Body of pancreas (tissue), 4 donors: ENCODE data around the gene TTC9C. TPM values are rescaled to one million over a fixed set of nuclear protein-coding genes. Genes with fewer than 3 reads are reported as not detected.
A peak's percentile ranks its signal among the peaks of the same experiment; 100 is the strongest.

ENCODE experiments used
- ATAC-seq: fragments of 150-250 bp; one replicate; pipeline ENCODE4 v1.9.1; 2016
- DNase-seq, 4 donors: peaks; one replicate each; pipeline ENCODE4 v3.0.0-alpha.2; 2019
- H3K27ac ChIP-seq, 4 donors: fragments of 200-600 bp; sonication (generic); 1 replicate in 3 of 4; 2 replicates in 1 of 4; pipeline versions ENCODE4 v1.5.1 to v1.6.1; 2016 to 2019; ENCODE audit warnings: mild to moderate bottlenecking in 1 of 4, mixed read lengths in 1 of 4, moderate library complexity in 1 of 4
- H3K27me3 ChIP-seq, 2 donors: fragments of 200-600 bp; sonication (generic); one replicate each; pipeline ENCODE4 v1.6.0; 2016; ENCODE audit warnings: mild to moderate bottlenecking in 1 of 2
- H3K36me3 ChIP-seq, 2 donors: fragments of 200-600 bp; sonication (generic); replicated peaks in 1 of 2; 2 replicates each; pipeline ENCODE4 v1.5.1; 2016; ENCODE audit warnings: low read depth in 2 of 2; ENCODE audit not compliant: insufficient read depth in 1 of 2
- H3K4me1 ChIP-seq: fragments of 200-600 bp; sonication (generic); one replicate; pipeline ENCODE4 v1.6.0; 2016
- H3K4me3 ChIP-seq, 2 donors: fragments of 200-600 bp; sonication (generic); 1 replicate in 1 of 2; 2 replicates in 1 of 2; pipeline ENCODE4 v1.5.1; 2016 to 2019
- H3K9me3 ChIP-seq, 3 donors: fragments of 200-600 bp; sonication (generic); 1 replicate in 2 of 3; 2 replicates in 1 of 3; pipeline ENCODE4 v1.5.1; 2016
- CTCF ChIP-seq, 7 experiments: fragments of 450-650 bp in 4 of 7; fragments of 200-600 bp in 3 of 7; sonication (generic) in 3 of 7; IDR thresholded peaks; one replicate each; pipeline ENCODE4 v1.5.1; 2016 to 2019; ENCODE audit warnings: antibody characterized with exemption in 7 of 7
- POLR2A ChIP-seq, 3 donors: fragments of 450-650 bp; IDR thresholded peaks; one replicate each; pipeline ENCODE4 v1.6.1; 2016; ENCODE audit warnings: antibody characterized with exemption in 3 of 3, mild to moderate bottlenecking in 2 of 3
- WGBS, 2 donors: methylation state at CpG; one replicate each; pipeline ENCODE4 v1.1.5; 2017; 5-methylcytosine and 5-hydroxymethylcytosine counted together
- intact Hi-C: fragments of 100-400 bp; cut with DNase I; formaldehyde crosslinking; loops from one replicate; pipeline ENCODE4 v1.15.1; 2023
- total RNA-seq, 2 donors: library from RNA; depleted of rRNA; stranded (reverse); fragments of >200 nt; gene quantifications; one replicate each; pipeline ENCODE4 v1.1.0, GENCODE V29; 2016

The TTC9C gene
- total RNA-seq, 2 donors from 2014 or later = 12.5 to 18.5 TPM

- 85 to 87% methylated on average over 15 to 24 of the region's 24 CpGs for WGBS, 2 donors
- no peak for DNase-seq
- peaks cover 52% of the 10 kb centered on the region for H3K4me1 ChIP-seq
These were observed 12.8 kb upstream of the TTC9C start for GRCh38 chr11:62715150-62716130.

GRCh38 chr11:62716206-62716605, 12.1 kb upstream of the TTC9C start:
- TF ChIP-seq CTCF (IDR thresholded peaks at IDR 0.05) = no peak
- no peak for TF ChIP-seq POLR2A (IDR thresholded peaks at IDR 0.05)
- no peak for DNase-seq
- Histone ChIP-seq H3K27ac (peak overlapping the region in 2 of 4 donors; percentile 27 to 30), H3K27me3 (no peaks in the 10 kb centered on the region), H3K4me1 (peaks cover 45% of the 10 kb centered on the region), H3K4me3 (no peak overlapping the region), H3K36me3 (peaks cover 10 to 40% of the 10 kb centered on the region in 2 donors), H3K9me3 (no peaks in the 10 kb centered on the region)
- WGBS, 2 donors = 63 to 66% methylated on average over 5 of the region's 5 CpGs
- intact Hi-C loops = no loop called here
- ATAC-seq = no peak

More at GRCh38 chr11:62715150-62716130, 12.8 kb upstream of the TTC9C start:
- H3K27me3 ChIP-seq = no peaks in the 10 kb centered on the region
- ATAC-seq = no peak
- H3K27ac ChIP-seq = peak overlapping the region in 3 of 4 donors; percentile 8 to 84 (median 27)
- TF ChIP-seq CTCF (IDR thresholded peaks at IDR 0.05) = no peak
- TF ChIP-seq POLR2A (IDR thresholded peaks at IDR 0.05) = no peak
- intact Hi-C loops = no loop called here
- no peak overlapping the region for H3K4me3 ChIP-seq
- no peaks in the 10 kb centered on the region for H3K9me3 ChIP-seq
- peaks cover 5 to 35% of the 10 kb centered on the region in 2 donors for H3K36me3 ChIP-seq

GRCh38 chr11:62716816-62717215, 11.5 kb upstream of the TTC9C start:
- WGBS, 2 donors = 61 to 63% methylated on average over 11 of the region's 11 CpGs
- TF ChIP-seq CTCF (IDR thresholded peaks at IDR 0.05) = no peak
- no peak for TF ChIP-seq POLR2A (IDR thresholded peaks at IDR 0.05)
- Histone ChIP-seq H3K4me3 (no peak overlapping the region), H3K4me1 (peaks cover 39% of the 10 kb centered on the region), H3K27ac (peak overlapping the region in 2 of 4 donors; percentile 27 to 30), H3K9me3 (no peaks in the 10 kb centered on the region), H3K36me3 (peaks cover 15 to 42% of the 10 kb centered on the region in 2 donors), H3K27me3 (no peaks in the 10 kb centered on the region)
- no peak for ATAC-seq
- no peak for DNase-seq
- intact Hi-C loops = no loop called here

GRCh38 chr11:62719302-62719978, 8.8 kb upstream of the TTC9C start:
- WGBS, 2 donors = 73 to 84% methylated on average over 2 of the region's 2 CpGs
- DNase-seq (no peak), ATAC-seq (no peak)
- H3K4me3 ChIP-seq = no peak overlapping the region
- no peaks in the 10 kb centered on the region for H3K27me3 ChIP-seq
- H3K4me1 ChIP-seq = peaks cover 19% of the 10 kb centered on the region
- peak overlapping the region in 1 of 4 donors; percentile 3 for H3K27ac ChIP-seq
- intact Hi-C loops = no loop called here
- H3K9me3 ChIP-seq = no peaks in the 10 kb centered on the region
- H3K36me3 ChIP-seq = peaks cover 18 to 60% of the 10 kb centered on the region in 2 donors
- TF ChIP-seq POLR2A (IDR thresholded peaks at IDR 0.05) (no peak), CTCF (IDR thresholded peaks at IDR 0.05) (no peak)
